IMR-90 (cell line): Measurements from ENCODE around the gene KRTAP9-4. TPM values are rescaled to one million over a fixed set of nuclear protein-coding genes. Genes with fewer than 3 reads are reported as not detected.
"Not testable (repeated sequence)": the region's sequence is repeated elsewhere in the genome, so short reads cannot be mapped to it uniquely, and the experiment has no call there.

Experiments
- ATAC-seq: fragments of 200-7000 bp; cut with Tn5 transposase; 2 replicates; pipeline ENCODE4 v1.9.1; 2020; ENCODE audit warnings: low read depth, mild to moderate bottlenecking, moderate library complexity
- BruUV-seq: library from RNA; stranded (reverse); fragments of 400-500 nt; replicated peaks from 2 replicates; lab custom pipeline; 2021; lab: Mats Ljungman, UMichigan
- CTCF ChIA-PET: fragments of 300-600 bp; formaldehyde crosslinking; extraction: SDS; loops from one replicate; lab custom pipeline; 2021; ENCODE audit warnings: antibody characterized with exemption; lab: Yijun Ruan, JAX
- POLR2A ChIA-PET: fragments of 300-600 bp; sonication (Branson Sonifier 250); formaldehyde crosslinking; loops from one replicate; lab custom pipeline; 2022; ENCODE audit warnings: antibody characterized with exemption; ENCODE audit not compliant: unreplicated experiment; lab: Charles Lee
- DNase-seq: peaks from one replicate; pipeline ENCODE4 v3.0.0; 2013
- H2AFZ ChIP-seq: replicated peaks from 2 replicates; pipeline ENCODE3; 2013; ENCODE audit warnings: low read length, mild to moderate bottlenecking; ENCODE audit not compliant: poor library complexity
- H2AK5ac ChIP-seq: 2 replicates; pipeline ENCODE4 v1.6.1; 2013; ENCODE audit warnings: low read depth, low read length, inconsistent platforms
- H2AK9ac ChIP-seq: replicated peaks from 2 replicates; pipeline ENCODE3; 2013; ENCODE audit warnings: mild to moderate bottlenecking, low read depth, low read length, moderate library complexity; ENCODE audit not compliant: poor library complexity
- H2BK120ac ChIP-seq: 2 replicates; pipeline ENCODE4 v1.6.1; 2013; ENCODE audit warnings: low read depth, low read length, inconsistent platforms
- H2BK15ac ChIP-seq: 3 replicates; pipeline ENCODE4 v1.6.1; 2013; ENCODE audit warnings: low read depth, low read length, inconsistent platforms
- H2BK20ac ChIP-seq: 2 replicates; pipeline ENCODE4 v1.6.1; 2013; ENCODE audit warnings: low read depth, mild to moderate bottlenecking, inconsistent platforms, low read length, moderate library complexity
- H2BK5ac ChIP-seq: 2 replicates; pipeline ENCODE4 v1.6.1; 2013; ENCODE audit warnings: mild to moderate bottlenecking, low read depth, low read length, inconsistent platforms; ENCODE audit not compliant: poor library complexity, severe bottlenecking
- H3K14ac ChIP-seq: replicated peaks from 2 replicates; pipeline ENCODE4 v1.6.1; 2013; ENCODE audit warnings: low read depth, low read length, inconsistent platforms
- H3K18ac ChIP-seq: 2 replicates; pipeline ENCODE4 v1.6.1; 2013; ENCODE audit warnings: low read depth, low read length, control low read depth
- H3K23ac ChIP-seq: 2 replicates; pipeline ENCODE4 v1.6.1; 2013; ENCODE audit warnings: low read depth, low read length, inconsistent platforms
- H3K27ac ChIP-seq: 2 replicates; pipeline ENCODE4 v1.5.1; 2013; ENCODE audit warnings: mild to moderate bottlenecking, control low read depth, low read length; ENCODE audit not compliant: insufficient read depth
- H3K27me3 ChIP-seq: 2 replicates; pipeline ENCODE4 v1.6.1; 2013; ENCODE audit warnings: low read length; ENCODE audit not compliant: control insufficient read depth, insufficient read depth
- H3K36me3 ChIP-seq: 2 replicates; pipeline ENCODE4 v1.6.1; 2013; ENCODE audit warnings: low read length, mixed read lengths; ENCODE audit not compliant: control insufficient read depth, insufficient read depth
- H3K4ac ChIP-seq: 2 replicates; pipeline ENCODE4 v1.6.1; 2013; ENCODE audit warnings: low read depth, low read length, inconsistent platforms
- H3K4me1 ChIP-seq: 2 replicates; pipeline ENCODE4 v1.6.1; 2013; ENCODE audit warnings: low read length, mixed read lengths; ENCODE audit not compliant: control insufficient read depth, insufficient read depth
- H3K4me2 ChIP-seq: 2 replicates; pipeline ENCODE4 v1.6.1; 2013; ENCODE audit warnings: low read depth, mild to moderate bottlenecking, control low read depth, low read length, moderate library complexity
- H3K4me3 ChIP-seq: 2 replicates; pipeline ENCODE4 v1.5.1; 2013; ENCODE audit warnings: low read depth, mild to moderate bottlenecking, control low read depth, low read length, moderate library complexity; ENCODE audit not compliant: insufficient read depth
- H3K56ac ChIP-seq: 2 replicates; pipeline ENCODE4 v1.6.1; 2013; ENCODE audit warnings: low read length, inconsistent platforms; ENCODE audit not compliant: insufficient read depth; ENCODE audit errors: extremely low read depth
- H3K79me1 ChIP-seq, 2 experiments: 2 replicates each; pipeline ENCODE4 v1.6.1; 2013; ENCODE audit warnings: low read length in 2 of 2, inconsistent platforms in 1 of 2, low read depth in 1 of 2
- H3K9ac ChIP-seq: 2 replicates; pipeline ENCODE4 v1.6.1; 2013; ENCODE audit warnings: low read depth, low read length, control low read depth
- H3K9me1 ChIP-seq: 2 replicates; pipeline ENCODE4 v1.6.1; 2013; ENCODE audit warnings: low read length, inconsistent platforms; ENCODE audit not compliant: insufficient read depth
- H3K9me3 ChIP-seq: 2 replicates; pipeline ENCODE4 v1.6.1; 2013; ENCODE audit warnings: low read length; ENCODE audit not compliant: control insufficient read depth, insufficient read depth
- H4K20me1 ChIP-seq: 2 replicates; pipeline ENCODE4 v1.6.1; 2013; ENCODE audit warnings: low read length, inconsistent platforms; ENCODE audit not compliant: insufficient read depth
- H4K5ac ChIP-seq: 2 replicates; pipeline ENCODE4 v1.6.1; 2013; ENCODE audit warnings: mild to moderate bottlenecking, low read depth, low read length, control low read depth
- H4K8ac ChIP-seq, 2 experiments: 2 replicates each; pipeline ENCODE4 v1.6.1; 2013; ENCODE audit warnings: low read depth in 2 of 2, low read length in 2 of 2, control low read depth in 1 of 2, inconsistent platforms in 1 of 2
- H4K91ac ChIP-seq: 2 replicates; pipeline ENCODE4 v1.6.1; 2013; ENCODE audit warnings: low read depth, low read length, inconsistent platforms; ENCODE audit not compliant: insufficient read depth
- CEBPB ChIP-seq: IDR thresholded peaks from 2 replicates; pipeline ENCODE4 v1.6.1; 2012; ENCODE audit warnings: low read depth, low read length, improper control_type of control experiment
- MAZ ChIP-seq: IDR thresholded peaks from 2 replicates; pipeline ENCODE4 v1.6.1; 2012; ENCODE audit warnings: low read depth, mild to moderate bottlenecking, low read length, improper control_type of control experiment, moderate library complexity, borderline replicate concordance
- NFE2L2 ChIP-seq: fragments of 150-350 bp; IDR thresholded peaks from 2 replicates; pipeline ENCODE4 v1.6.1; 2016; ENCODE audit warnings: low read depth, mild to moderate bottlenecking, low read length
- RCOR1 ChIP-seq: IDR thresholded peaks from 2 replicates; pipeline ENCODE4 v1.6.1; 2012; ENCODE audit warnings: mild to moderate bottlenecking, low read length, improper control_type of control experiment; ENCODE audit not compliant: insufficient replicate concordance
- WGBS, 2 experiments: methylation state at CpG; one replicate each; pipeline versions ENCODE4 v1.1.5 to v1.1.7; 2013; ENCODE audit warnings: missing lambda C conversion rate in 2 of 2; ENCODE audit not compliant: insufficient read length in 1 of 2; ENCODE audit errors: extremely low coverage in 2 of 2; 5-methylcytosine and 5-hydroxymethylcytosine counted together
- dilution Hi-C: fragments of 300-500 bp; cut with HindIII; formaldehyde crosslinking; loops from one replicate; pipeline ENCODE4 v1.14.3; 2018; ENCODE audit warnings: low sequenced_read_pairs; ENCODE audit not compliant: unreplicated experiment
- in situ Hi-C: fragments of 300-500 bp; cut with MboI; formaldehyde crosslinking; loops from 3 replicates; pipeline ENCODE4 v1.14.3; 2019; ENCODE audit warnings: low sequenced_read_pairs, inconsistent platforms, mixed read lengths
- intact Hi-C: fragments of 100-400 bp; cut with micrococcal nuclease; formaldehyde crosslinking; loops from 2 replicates; pipeline ENCODE4 v1.10.0; 2022
- polyA plus RNA-seq, 3 experiments: library from polyadenylated mRNA; depleted of rRNA; stranded (reverse); fragments of >200 nt; gene quantifications; 2 replicates each; pipeline ENCODE4 v1.2.3, GENCODE V29; 2012; ENCODE audit warnings: low replicate concordance in 1 of 3
- total RNA-seq: library from RNA; depleted of rRNA; stranded (reverse); fragments of >200 nt; gene quantifications from 2 replicates; pipeline ENCODE4 v1.2.3, GENCODE V29; 2012
- TF ChIP-seq, protein P1 (sequence below): conservative IDR thresholded peaks from 2 replicates; pipeline ENCODE4 v1.5.1; 2012; ENCODE audit warnings: mild to moderate bottlenecking, low read depth, low read length, improper control_type of control experiment

The KRTAP9-4 gene
- total and polyA plus RNA-seq, 2 of the 4 experiments (the other 2 are of a cell fraction): not detected

DNA sequence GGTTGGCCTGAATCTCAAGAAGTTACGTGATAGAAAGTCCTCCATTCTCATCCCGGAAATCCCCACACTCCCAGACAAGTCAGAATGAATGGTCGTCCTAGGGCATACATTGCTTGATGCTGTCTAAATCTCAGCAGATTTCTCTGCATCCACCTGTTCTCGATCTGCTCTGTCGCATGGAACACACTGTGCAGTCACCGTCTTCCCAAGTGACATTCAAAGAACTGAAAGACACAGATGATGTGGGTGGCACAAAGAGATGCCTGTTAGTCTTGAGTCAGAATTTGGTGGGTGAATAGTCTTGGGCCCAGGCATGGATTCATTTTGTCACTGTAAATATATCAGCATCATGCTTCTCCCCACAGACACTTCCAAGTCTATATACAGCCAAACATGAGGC lies 17.8 kb upstream of the KRTAP9-4 start:
- no peak overlapping the region for H3K18ac ChIP-seq
- H3K23ac ChIP-seq: no peak overlapping the region
- H2BK15ac ChIP-seq: no peak overlapping the region
- H3K27me3 ChIP-seq: peaks cover 2% of the 10 kb centered on the region
- no CpG with 5 or more reads among the region's 6 CpGs for WGBS, 2 experiments
- ATAC-seq (no peak), DNase-seq (no peak)
- no peaks in the 10 kb centered on the region for H3K4me1 ChIP-seq
- no peaks in the 10 kb centered on the region for H3K9me3 ChIP-seq
- no peak overlapping the region for H3K4me3 ChIP-seq
- no peak for TF ChIP-seq RCOR1
- TF ChIP-seq, protein P1, sequence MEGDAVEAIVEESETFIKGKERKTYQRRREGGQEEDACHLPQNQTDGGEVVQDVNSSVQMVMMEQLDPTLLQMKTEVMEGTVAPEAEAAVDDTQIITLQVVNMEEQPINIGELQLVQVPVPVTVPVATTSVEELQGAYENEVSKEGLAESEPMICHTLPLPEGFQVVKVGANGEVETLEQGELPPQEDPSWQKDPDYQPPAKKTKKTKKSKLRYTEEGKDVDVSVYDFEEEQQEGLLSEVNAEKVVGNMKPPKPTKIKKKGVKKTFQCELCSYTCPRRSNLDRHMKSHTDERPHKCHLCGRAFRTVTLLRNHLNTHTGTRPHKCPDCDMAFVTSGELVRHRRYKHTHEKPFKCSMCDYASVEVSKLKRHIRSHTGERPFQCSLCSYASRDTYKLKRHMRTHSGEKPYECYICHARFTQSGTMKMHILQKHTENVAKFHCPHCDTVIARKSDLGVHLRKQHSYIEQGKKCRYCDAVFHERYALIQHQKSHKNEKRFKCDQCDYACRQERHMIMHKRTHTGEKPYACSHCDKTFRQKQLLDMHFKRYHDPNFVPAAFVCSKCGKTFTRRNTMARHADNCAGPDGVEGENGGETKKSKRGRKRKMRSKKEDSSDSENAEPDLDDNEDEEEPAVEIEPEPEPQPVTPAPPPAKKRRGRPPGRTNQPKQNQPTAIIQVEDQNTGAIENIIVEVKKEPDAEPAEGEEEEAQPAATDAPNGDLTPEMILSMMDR: no peak
- no peak for TF ChIP-seq CEBPB
- no peak for TF ChIP-seq MAZ
- no peak for TF ChIP-seq NFE2L2
- no peak overlapping the region for H4K8ac ChIP-seq
- H2BK20ac ChIP-seq: no peak overlapping the region
- CTCF ChIA-PET: no interaction called here
- POLR2A ChIA-PET: no interaction called here
- in situ Hi-C loops (no loop called here), intact Hi-C loops (no loop called here), dilution Hi-C loops (no loop called here)
- no peak overlapping the region for H2BK120ac ChIP-seq
- H2BK5ac ChIP-seq: no peak overlapping the region
- H3K9me1 ChIP-seq: no peaks in the 10 kb centered on the region
- H2AK5ac ChIP-seq: no peak overlapping the region
- no peak overlapping the region for H4K5ac ChIP-seq
- BruUV-seq: no TSS peak
- H4K20me1 ChIP-seq: no peaks in the 10 kb centered on the region
- no peak overlapping the region for H3K4me2 ChIP-seq
- no peak overlapping the region for H2AFZ ChIP-seq
- no peak overlapping the region for H3K14ac ChIP-seq
- no peaks in the 10 kb centered on the region for H3K79me1 ChIP-seq
- no peak overlapping the region for H2AK9ac ChIP-seq
- H3K9ac ChIP-seq: no peak overlapping the region
- no peaks in the 10 kb centered on the region for H3K36me3 ChIP-seq
- H3K27ac ChIP-seq: no peak overlapping the region
- H3K56ac ChIP-seq: no peak overlapping the region
- H3K4ac ChIP-seq: no peak overlapping the region
- no peak overlapping the region for H4K91ac ChIP-seq

DNA sequence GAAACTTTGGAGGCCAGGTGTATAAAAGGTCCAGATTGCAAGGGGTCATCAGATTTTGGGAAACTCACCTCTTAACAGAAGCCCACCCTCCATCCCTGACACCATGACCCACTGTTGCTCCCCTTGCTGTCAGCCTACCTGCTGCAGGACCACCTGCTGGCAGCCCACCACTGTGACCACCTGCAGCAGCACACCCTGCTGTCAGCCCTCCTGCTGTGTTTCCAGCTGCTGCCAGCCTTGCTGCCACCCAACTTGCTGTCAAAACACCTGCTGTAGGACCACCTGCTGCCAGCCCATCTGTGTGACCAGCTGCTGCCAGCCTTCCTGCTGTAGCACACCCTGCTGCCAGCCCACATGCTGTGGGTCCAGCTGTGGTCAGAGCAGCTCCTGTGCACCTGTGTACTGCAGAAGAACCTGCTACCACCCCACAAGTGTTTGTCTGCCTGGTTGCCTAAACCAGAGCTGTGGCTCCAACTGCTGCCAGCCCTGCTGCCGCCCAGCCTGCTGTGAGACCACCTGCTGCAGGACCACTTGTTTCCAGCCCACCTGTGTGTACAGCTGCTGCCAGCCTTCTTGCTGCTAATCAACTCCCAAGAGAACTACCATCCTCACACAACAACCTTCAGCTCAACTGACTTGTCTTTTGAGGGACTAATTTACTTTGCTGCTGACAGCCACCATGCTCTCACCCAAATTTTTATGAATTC lies 16.9 kb upstream of the KRTAP9-4 start, which contains the start of gene KRTAP9-3:
Gene KRTAP9-3, plus strand, starts transcription at position 51 of the 707 bp plus-strand sequence. Its CDS starts 53 bp downstream, at position 104.
- H3K4me3 ChIP-seq, H2AK5ac ChIP-seq, dilution Hi-C loops, intact Hi-C loops, in situ Hi-C loops, H2AFZ ChIP-seq, H3K23ac ChIP-seq, H3K18ac ChIP-seq, H3K56ac ChIP-seq, H4K8ac ChIP-seq, H3K4me1 ChIP-seq, H3K36me3 ChIP-seq, ATAC-seq, DNase-seq, H3K9me1 ChIP-seq, H2BK120ac ChIP-seq, H3K27ac ChIP-seq, H3K9ac ChIP-seq, H4K5ac ChIP-seq, BruUV-seq, H2BK20ac ChIP-seq, CTCF ChIA-PET, H4K20me1 ChIP-seq, H2BK15ac ChIP-seq, H3K14ac ChIP-seq, H3K9me3 ChIP-seq, POLR2A ChIA-PET, H3K4ac ChIP-seq, H4K91ac ChIP-seq, H2BK5ac ChIP-seq, H3K4me2 ChIP-seq, H2AK9ac ChIP-seq, H3K79me1 ChIP-seq, H3K27me3 ChIP-seq: not testable (repeated sequence)
- WGBS, 2 experiments: no CpG with 5 or more reads among the region's 1 CpG
